AG04449 (cell line): Measurements from ENCODE around the gene MAGI1.
A peak's percentile ranks its signal among the peaks of the same experiment; 100 is the strongest.

ENCODE experiments used
- CTCF ChIA-PET: fragments of 350-600 bp; formaldehyde crosslinking; extraction: SDS; loops from one replicate; lab custom pipeline; 2021; ENCODE audit warnings: antibody characterized with exemption; lab: Yijun Ruan, JAX
- POLR2A ChIA-PET: fragments of 400-600, 350-600 bp; formaldehyde crosslinking; extraction: SDS; loops from one replicate; lab custom pipeline; 2020; ENCODE audit warnings: antibody characterized with exemption, inconsistent platforms; lab: Yijun Ruan, JAX
- DNase-seq: peaks from one replicate; pipeline ENCODE4 v3.0.0-alpha.2; 2010; ENCODE audit warnings: low read depth, low spot score
- H3K4me3 ChIP-seq: 2 replicates; pipeline ENCODE4 v1.5.1; 2011; ENCODE audit warnings: low read depth, mild to moderate bottlenecking, control low read depth, low read length
- CTCF ChIP-seq: IDR thresholded peaks from one replicate; pipeline ENCODE4 v1.5.1; 2011; ENCODE audit warnings: mild to moderate bottlenecking, moderate library complexity, low read length, control low read depth, inconsistent platforms; ENCODE audit not compliant: insufficient read depth; ENCODE audit errors: missing control alignments

Gene MAGI1

DNA sequence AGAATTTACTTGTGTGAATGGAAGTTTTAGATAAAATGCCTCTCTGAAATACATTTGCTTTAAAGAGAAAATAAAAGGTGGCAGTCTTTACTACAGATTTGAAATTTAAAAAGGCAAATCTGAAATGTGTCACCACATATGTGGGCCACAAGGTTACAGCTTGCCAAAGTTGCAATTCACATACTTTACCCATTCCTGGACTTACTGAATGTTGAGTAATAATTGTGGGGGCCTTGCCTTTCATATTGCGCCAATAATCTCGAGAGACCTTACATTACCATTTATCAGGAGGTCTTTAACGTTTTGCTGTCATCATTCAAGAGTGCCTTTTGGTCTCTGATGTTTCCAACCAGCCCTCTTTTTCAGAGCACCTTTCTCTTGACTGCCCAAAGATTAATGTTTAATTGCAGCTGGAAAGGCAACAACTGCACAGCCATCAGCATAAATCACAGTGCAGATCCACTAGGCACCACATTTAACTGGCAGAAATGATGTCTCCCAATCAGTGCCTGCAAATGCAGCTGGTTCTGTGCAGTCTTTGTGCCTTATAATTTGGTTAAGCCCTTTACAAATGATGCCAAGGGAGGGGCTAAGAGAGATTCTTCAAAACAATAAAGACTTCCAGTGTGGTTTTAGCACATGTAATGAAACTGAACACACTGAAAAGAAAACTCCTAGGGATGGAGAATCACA is 206.8 kb downstream of the MAGI1 start:
- H3K4me3 ChIP-seq = no peak overlapping the region
- DNase-seq = peak; percentile 55
- ChIA-PET POLR2A (no interaction called here), CTCF (interaction anchor here (1.0 to 3.1 kb wide), 3 partner anchors 17 to 307 kb away, joined by 3 to 17 read pairs (median 5); no protein-coding TSS in a partner anchor)
- no peak for TF ChIP-seq CTCF

DNA sequence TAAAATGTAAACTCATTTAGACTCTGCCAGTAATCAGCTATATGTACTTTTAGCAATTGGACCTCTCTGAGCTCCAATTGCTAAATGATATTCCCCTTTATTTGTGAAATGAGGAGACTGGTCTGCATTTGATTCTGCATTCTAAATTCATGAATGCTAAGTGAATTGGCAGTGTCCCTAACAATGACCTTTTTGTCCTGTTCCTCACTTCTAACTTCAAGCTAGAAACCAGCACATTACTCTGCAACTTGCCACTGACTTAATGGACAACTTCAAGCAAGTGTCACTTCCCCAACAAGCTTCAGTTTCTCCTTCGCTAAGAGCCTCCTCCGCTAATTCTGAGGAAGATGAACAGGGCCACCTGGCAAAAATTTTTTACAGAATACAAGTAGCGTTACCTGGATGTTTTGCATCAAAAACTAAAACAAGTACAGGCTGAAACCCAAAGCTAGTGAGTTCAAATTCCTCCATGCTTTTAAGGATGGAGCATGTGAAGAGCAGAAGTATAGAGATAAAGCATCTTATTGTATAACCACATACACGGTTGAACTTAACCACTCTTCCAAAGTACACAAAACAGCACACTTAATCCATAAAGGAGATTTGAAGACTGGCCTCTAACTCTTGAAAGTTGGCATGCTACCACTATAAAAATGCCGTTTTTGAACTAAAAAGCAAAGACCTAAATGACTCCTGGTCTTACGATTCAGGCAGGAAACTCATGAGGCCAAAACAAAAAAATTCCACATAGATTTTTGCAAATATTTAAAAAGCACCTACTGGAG is 207.6 kb downstream of the MAGI1 start:
- no peak for TF ChIP-seq CTCF
- ChIA-PET CTCF (interaction anchor here (0.9 to 1.3 kb wide), 4 partner anchors 27 to 306 kb away, joined by 3 read pairs; no protein-coding TSS in a partner anchor), POLR2A (no interaction called here)
- DNase-seq = no peak
- no peak overlapping the region for H3K4me3 ChIP-seq

- no peak for DNase-seq
- TF ChIP-seq CTCF = no peak
- H3K4me3 ChIP-seq = no peak overlapping the region
- ChIA-PET CTCF (no interaction called here), POLR2A (no interaction called here)
Observed at GRCh38 chr3:65829228-65829627, 209.5 kb downstream of the MAGI1 start.

GRCh38 chr3:65828706-65829105 is 210.0 kb downstream of the MAGI1 start:
- ChIA-PET POLR2A (interaction anchor here (0.8 kb wide), 1 partner anchor 218 kb away, joined by 3 read pairs; no protein-coding TSS in a partner anchor), CTCF (no interaction called here)
- TF ChIP-seq CTCF = no peak

DNA sequence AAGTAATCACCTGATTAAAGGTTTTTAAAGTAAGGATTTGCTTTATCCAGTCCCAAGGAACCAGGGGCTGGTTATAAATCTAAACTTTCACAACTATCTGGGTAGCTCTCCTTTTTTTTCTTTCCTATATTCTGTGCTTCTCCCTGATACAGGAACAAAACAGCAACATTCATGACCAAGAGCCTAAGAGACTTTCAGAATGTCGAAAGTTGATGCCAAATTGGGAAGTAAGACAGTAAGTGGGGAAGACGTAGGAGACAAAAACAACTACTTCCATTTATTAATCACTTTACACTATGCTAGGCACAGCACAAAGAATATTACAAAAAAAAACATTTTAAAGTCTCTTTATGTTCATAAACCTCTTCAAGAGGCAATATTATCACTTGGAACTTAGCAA is 211.6 kb downstream of the MAGI1 start:
- CTCF ChIA-PET = interaction anchor here (0.6 to 3.3 kb wide), 2 partner anchors 12 to 87 kb away, joined by 3 to 10 read pairs; no protein-coding TSS in a partner anchor
- no peak for DNase-seq
- TF ChIP-seq CTCF = no peak
- H3K4me3 ChIP-seq = no peak overlapping the region
- POLR2A ChIA-PET = no interaction called here

More at GRCh38 chr3:65828706-65829105, 210.0 kb downstream of the MAGI1 start:
- no peak overlapping the region for H3K4me3 ChIP-seq
- DNase-seq = no peak

DNA sequence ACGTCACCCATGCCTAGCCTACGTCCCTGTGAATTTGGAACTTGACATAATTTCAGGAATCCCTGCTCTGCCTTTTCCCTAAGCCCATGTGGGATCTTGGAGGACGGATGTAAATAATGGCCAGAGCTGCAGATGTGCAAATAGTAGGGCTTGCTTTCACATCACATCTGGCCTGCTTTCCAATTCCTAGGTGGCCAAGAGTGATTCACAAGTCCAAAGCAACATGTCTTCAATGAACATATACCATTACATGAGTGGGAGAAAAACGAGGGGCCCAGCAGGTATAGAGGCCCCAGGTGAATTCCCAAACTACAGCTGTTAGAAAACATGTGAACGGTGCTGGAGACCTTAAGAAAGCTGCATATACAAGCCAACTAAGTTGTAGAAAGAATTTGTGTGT is 214.6 kb downstream of the MAGI1 start:
- no peak for DNase-seq
- H3K4me3 ChIP-seq = no peak overlapping the region
- ChIA-PET POLR2A (no interaction called here), CTCF (no interaction called here)
- no peak for TF ChIP-seq CTCF
